Astrocyte (in vitro differentiated cells and primary cell): ENCODE results near the gene THRAP3.

ENCODE experiments used
- CTCF ChIP-seq: IDR thresholded peaks from 2 replicates; pipeline ENCODE4 v1.5.1; 2011; ENCODE audit warnings: low read depth, mild to moderate bottlenecking, inconsistent platforms, low read length, moderate library complexity; ENCODE audit not compliant: insufficient read depth
- EZH2 ChIP-seq: IDR thresholded peaks from 2 replicates; pipeline ENCODE4 v1.6.1; 2012; ENCODE audit warnings: mild to moderate bottlenecking, low read length, inconsistent platforms; ENCODE audit not compliant: insufficient read depth

- no peak for TF ChIP-seq CTCF
- no peak for TF ChIP-seq EZH2
These were observed 113.6 kb downstream of the THRAP3 start for GRCh38 chr1:36337830-36338229.
